GM12873 (cell line): ENCODE measurements around the gene SH3BP5.

Source experiments
- TF ChIP-seq, protein P1 (sequence below): IDR thresholded peaks from 2 replicates; pipeline ENCODE4 v1.5.1; 2012; ENCODE audit warnings: low read depth, mild to moderate bottlenecking, moderate library complexity, low read length, control low read depth; ENCODE audit not compliant: insufficient read depth; ENCODE audit errors: missing control alignments

The SH3BP5 gene

GRCh38 chr3:15215996-15216395 lies 116.4 kb downstream of the SH3BP5 start:
- TF ChIP-seq, protein P1, sequence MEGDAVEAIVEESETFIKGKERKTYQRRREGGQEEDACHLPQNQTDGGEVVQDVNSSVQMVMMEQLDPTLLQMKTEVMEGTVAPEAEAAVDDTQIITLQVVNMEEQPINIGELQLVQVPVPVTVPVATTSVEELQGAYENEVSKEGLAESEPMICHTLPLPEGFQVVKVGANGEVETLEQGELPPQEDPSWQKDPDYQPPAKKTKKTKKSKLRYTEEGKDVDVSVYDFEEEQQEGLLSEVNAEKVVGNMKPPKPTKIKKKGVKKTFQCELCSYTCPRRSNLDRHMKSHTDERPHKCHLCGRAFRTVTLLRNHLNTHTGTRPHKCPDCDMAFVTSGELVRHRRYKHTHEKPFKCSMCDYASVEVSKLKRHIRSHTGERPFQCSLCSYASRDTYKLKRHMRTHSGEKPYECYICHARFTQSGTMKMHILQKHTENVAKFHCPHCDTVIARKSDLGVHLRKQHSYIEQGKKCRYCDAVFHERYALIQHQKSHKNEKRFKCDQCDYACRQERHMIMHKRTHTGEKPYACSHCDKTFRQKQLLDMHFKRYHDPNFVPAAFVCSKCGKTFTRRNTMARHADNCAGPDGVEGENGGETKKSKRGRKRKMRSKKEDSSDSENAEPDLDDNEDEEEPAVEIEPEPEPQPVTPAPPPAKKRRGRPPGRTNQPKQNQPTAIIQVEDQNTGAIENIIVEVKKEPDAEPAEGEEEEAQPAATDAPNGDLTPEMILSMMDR: peak; percentile 11

DNA sequence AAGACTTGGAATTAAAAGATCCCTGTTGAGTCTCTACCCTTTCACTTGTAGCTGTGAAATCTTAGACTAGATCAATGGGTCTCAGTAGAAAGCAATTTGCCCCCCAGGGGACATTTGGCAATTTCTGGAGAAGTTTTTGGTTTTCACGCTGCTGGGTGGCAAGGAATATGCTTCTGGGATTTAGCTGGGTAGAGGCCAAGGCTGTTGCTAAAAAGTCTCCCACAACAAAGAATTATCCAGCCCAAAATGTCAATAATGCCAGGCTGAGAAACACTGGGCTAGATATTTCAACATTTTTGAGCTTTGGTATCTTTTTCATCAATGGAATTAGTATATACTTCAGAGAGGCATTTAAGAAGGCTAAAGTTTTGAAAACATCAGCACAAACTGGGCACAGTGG lies 117.6 kb downstream of the SH3BP5 start:
- TF ChIP-seq, protein P1: no peak

DNA sequence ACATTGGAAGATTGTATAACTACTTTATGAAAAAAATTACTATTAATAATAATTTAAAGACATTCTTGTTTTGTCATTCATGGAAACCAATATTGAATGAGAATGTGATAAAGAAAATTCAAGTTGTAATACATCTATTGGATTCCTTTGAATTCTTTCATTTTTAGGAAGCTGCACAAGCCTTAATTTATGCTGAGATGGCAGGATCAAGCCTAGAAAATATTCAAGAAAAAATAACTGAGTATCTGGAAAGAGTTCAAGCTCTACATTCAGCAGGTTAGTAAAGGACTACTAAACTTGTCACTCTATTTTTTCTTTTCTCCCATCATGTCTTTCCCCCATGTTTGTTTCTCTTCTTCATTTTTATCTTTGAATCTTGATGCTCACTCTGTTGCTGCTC lies 120.4 kb downstream of the SH3BP5 start:
- TF ChIP-seq, protein P1: no peak

DNA sequence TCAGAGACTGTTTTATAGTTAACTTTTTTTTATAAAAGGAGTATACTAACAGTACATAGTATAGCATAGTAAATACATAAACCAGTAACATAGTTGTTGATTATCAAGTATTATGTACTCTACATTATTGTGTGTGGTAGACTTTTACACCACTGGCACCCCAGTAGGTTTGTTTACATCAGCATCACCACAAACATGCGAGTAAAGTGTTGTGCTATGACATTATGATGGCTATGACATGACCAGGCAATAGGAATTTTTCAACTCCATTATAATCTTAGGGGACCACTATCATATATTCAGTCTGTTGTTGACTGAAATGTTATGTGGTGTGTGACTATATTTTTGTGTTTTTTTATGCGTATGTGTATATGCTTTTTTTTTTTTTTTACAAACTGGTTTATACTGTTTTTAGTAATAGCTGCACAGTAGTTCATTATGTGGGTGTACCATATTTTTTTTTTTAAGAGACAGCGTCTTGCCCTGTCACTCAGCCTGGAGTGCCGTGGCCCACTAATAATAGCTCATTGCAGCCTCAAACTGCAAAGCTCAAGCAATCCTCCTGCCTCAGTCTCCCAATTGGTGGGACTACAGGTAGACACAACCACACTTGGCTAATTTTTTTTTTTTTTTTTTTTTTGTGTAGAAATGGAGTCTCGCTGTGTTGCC lies 124.4 kb downstream of the SH3BP5 start:
- TF ChIP-seq, protein P1: no peak

DNA sequence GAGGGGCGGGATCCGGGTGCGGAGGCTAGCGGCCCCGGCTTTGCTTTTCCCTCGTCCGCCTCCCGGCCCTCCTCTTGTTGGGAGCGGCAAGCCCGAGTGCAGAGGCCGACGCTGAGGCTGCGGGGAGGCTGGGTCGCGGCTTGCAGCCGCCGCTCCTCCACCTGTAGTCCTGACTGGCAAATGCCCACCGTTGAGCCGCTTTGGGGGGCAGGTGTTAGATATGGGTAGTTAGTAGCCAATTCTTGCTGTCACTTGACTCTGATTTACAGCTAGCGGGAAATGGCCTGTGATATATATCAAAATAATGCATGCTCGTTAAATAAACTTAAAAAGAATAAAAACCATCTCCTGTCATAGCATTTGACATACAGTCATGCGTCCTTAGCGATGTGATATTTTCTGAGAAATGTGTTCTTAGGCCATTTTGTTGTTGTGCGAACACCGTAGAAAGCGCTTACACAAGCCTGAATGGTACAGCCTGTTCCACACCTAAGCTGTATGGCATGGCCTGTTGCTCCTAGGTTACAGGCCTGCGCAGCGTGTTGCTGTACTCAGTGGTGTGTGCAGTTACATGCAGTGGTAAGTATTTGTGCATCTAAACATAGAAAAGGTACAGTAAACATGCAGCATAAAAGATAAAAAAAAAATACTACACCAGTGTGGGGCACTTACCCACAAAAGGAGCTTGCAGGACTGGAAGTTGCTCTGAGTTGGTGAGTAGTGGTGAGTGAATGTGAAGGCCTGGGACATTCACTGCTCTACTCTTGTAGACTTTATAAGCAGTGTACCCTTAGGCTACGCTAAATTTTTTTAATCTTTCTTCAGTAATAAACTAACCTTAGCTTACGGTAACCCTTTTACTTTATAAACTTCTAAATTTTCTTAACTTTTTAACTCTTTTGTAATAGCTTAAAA lies 125.5 kb downstream of the SH3BP5 start:
- TF ChIP-seq, protein P1: no peak

- TF ChIP-seq, protein P1: peak; percentile 50
Observed at GRCh38 chr3:15205934-15206661, 126.3 kb downstream of the SH3BP5 start, which contains the start of gene CAPN7. CAPN7 (plus strand) TSS chr3:15206246; CDS start chr3:15206496, 250 bp downstream.
